ENCODE measurements around the gene CTCFL. TPM values are rescaled to one million over a fixed set of nuclear protein-coding genes. Genes with fewer than 3 reads are reported as not detected.
"Not testable (repeated sequence)": the region's sequence is repeated elsewhere in the genome, so short reads cannot be mapped to it uniquely, and the experiment has no call there.

CTCFL gene
- total and polyA plus RNA-seq, 8 donors, result not detected

- DNase-seq, result no peak
Observed at GRCh38 chr20:57474205-57474604, 50.7 kb downstream of the CTCFL start.

GRCh38 chr20:57473246-57474048, 51.5 kb downstream of the CTCFL start:
- Histone ChIP-seq H3K27ac (peak overlapping the region in 2 of 5 donors; percentile 1 to 50), H3K4me3 (no peak overlapping the region), H3K4me1 (peaks cover 0 to 38% (median 14%) of the 10 kb centered on the region in 4 donors), H3K27me3 (peaks cover 0 to 23% (median 0%) of the 10 kb centered on the region in 3 donors), H3K36me3 (no peaks in the 10 kb centered on the region), H3K9me3 (no peaks in the 10 kb centered on the region)
- DNase-seq, result peak in 1 of 2 donors; percentile 61
- 33 to 45% (median 43%) methylated on average over 16 of the region's 16 CpGs for WGBS, 5 donors
- intact Hi-C loops (cut with DNase I; ENCODE audit: low total_unique reads), result no loop called here
- TF ChIP-seq EP300 (IDR thresholded peaks at IDR 0.05), result no peak
- TF ChIP-seq POLR2AphosphoS5 (IDR thresholded peaks at IDR 0.05), result no peak
- no peak for TF ChIP-seq POLR2A (IDR thresholded peaks at IDR 0.05)
- TF ChIP-seq CTCF (IDR thresholded peaks at IDR 0.05), result no peak

More at GRCh38 chr20:57474205-57474604, 50.7 kb downstream of the CTCFL start:
- H3K4me1 ChIP-seq, result peaks cover 0 to 38% (median 13%) of the 10 kb centered on the region in 4 donors
- peaks cover 0 to 19% (median 0%) of the 10 kb centered on the region in 3 donors for H3K27me3 ChIP-seq
- intact Hi-C loops (cut with DNase I; ENCODE audit: low total_unique reads), result no loop called here
- no peaks in the 10 kb centered on the region for H3K36me3 ChIP-seq
- no peak overlapping the region for H3K4me3 ChIP-seq
- H3K9me3 ChIP-seq, result no peaks in the 10 kb centered on the region
- no peak overlapping the region for H3K27ac ChIP-seq
- no peak for TF ChIP-seq POLR2A (IDR thresholded peaks at IDR 0.05)
- no peak for TF ChIP-seq POLR2AphosphoS5 (IDR thresholded peaks at IDR 0.05)
- TF ChIP-seq EP300 (IDR thresholded peaks at IDR 0.05), result no peak
- no peak for TF ChIP-seq CTCF (IDR thresholded peaks at IDR 0.05)
- WGBS, 5 donors, result 61 to 94% (median 86%) methylated on average over 2 of the region's 2 CpGs

- H3K36me3 ChIP-seq; DNase-seq; H3K27ac ChIP-seq; H3K4me3 ChIP-seq; H3K9me3 ChIP-seq; intact Hi-C loops (cut with DNase I; ENCODE audit: low total_unique reads): not testable (repeated sequence)
- WGBS, 5 donors, result 82 to 94% (median 92%) methylated on average over 5 of the region's 5 CpGs
- Histone ChIP-seq H3K27me3 (peaks cover 0 to 27% (median 0%) of the 10 kb centered on the region in 3 donors), H3K4me1 (peaks cover 0 to 38% (median 14%) of the 10 kb centered on the region in 4 donors)
Observed at GRCh38 chr20:57472474-57472873, 52.5 kb downstream of the CTCFL start.

GRCh38 chr20:57471496-57472372, 53.2 kb downstream of the CTCFL start:
- no peaks in the 10 kb centered on the region for H3K36me3 ChIP-seq
- no peak for TF ChIP-seq CTCF (IDR thresholded peaks at IDR 0.05)
- no peak for TF ChIP-seq EP300 (IDR thresholded peaks at IDR 0.05)
- no peak for TF ChIP-seq POLR2AphosphoS5 (IDR thresholded peaks at IDR 0.05)
- H3K4me1 ChIP-seq, result peaks cover 0 to 38% (median 14%) of the 10 kb centered on the region in 4 donors
- intact Hi-C loops (cut with DNase I; ENCODE audit: low total_unique reads), result no loop called here
- no peak for DNase-seq
- H3K9me3 ChIP-seq, result no peaks in the 10 kb centered on the region
- H3K27me3 ChIP-seq, result peaks cover 0 to 28% (median 0%) of the 10 kb centered on the region in 3 donors
- WGBS, 5 donors, result 63 to 83% (median 69%) methylated on average over 5 to 12 of the region's 12 CpGs
- H3K27ac ChIP-seq, result no peak overlapping the region
- no peak overlapping the region for H3K4me3 ChIP-seq
